ENCODE measurements around the gene PTGER1.

DNA sequence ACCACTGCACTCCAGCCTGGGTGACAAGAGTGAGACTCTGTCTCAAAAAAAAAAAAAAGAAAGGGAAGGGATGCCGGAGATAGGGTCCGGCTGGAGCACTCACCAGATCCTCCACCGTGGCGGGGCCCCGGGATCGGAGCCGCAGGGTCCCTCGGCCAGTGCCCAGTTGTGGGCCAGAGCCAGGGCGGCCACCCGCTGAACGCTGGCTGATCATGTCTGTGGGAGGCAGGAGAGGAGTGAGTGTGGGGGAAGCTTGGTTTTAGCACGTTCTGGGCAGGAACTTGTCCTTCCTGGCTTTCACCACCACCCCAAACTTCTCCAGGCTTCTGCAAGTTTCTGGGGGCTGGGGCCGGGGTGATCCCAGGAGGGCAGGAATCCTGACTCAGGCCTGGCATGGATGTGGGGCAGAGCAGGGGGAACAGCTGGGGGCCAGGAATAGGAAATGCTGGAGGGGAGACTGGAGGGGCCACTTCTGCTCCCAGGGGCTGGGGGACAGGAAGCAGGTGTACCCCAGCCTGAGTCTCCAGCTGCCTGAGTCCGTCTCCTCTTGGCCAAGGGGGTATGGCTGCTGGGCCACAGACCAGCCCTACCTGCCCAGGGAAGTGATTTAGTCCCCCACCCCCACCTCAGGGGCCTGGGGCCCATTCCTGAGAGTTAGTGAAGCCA lies 4.3 kb upstream of the PTGER1 start:
- no peak for TF ChIP-seq TAF1 (IDR thresholded peaks at IDR 0.05; ENCODE audit: borderline replicate concordance, low read depth, low read length)
- no peak for TF ChIP-seq POLR2A (IDR thresholded peaks at IDR 0.05; ENCODE audit: low read depth, low read length)

All from GM12892 (cell line).